Measurements from ENCODE around the gene CCDC50.

GRCh38 chr3:191390580-191390979, 61.4 kb downstream of the CCDC50 start:
- no peak for TF ChIP-seq CTCF (IDR thresholded peaks at IDR 0.05)
- TF ChIP-seq ZFX (IDR thresholded peaks at IDR 0.05; ENCODE audit: borderline replicate concordance), result no peak
